Heart left ventricle (tissue), 16 donors: Measurements from ENCODE around the gene WAC. TPM values are rescaled to one million over a fixed set of nuclear protein-coding genes. Genes with fewer than 3 reads are reported as not detected.
"Not testable (repeated sequence)": the region's sequence is repeated elsewhere in the genome, so short reads cannot be mapped to it uniquely, and the experiment has no call there.

Experiments
- ATAC-seq, 4 donors: fragments of 200-7000 bp; cut with Tn5 transposase; one replicate each; pipeline ENCODE4 v1.9.1; 2020 to 2022; ENCODE audit warnings: moderate library complexity in 4 of 4, mild to moderate bottlenecking in 3 of 4, moderate number of reproducible peaks in 1 of 4
- DNase-seq, 5 donors: peaks; one replicate each; pipeline ENCODE4 v3.0.0-alpha.2; 2020
- H3K27ac ChIP-seq, 12 donors: fragments of 200-600 bp; sonication (generic) in 4 of 12; one replicate each; pipeline versions ENCODE4 v1.5.0 to v1.8.0; 2016 to 2022; ENCODE audit warnings: mild to moderate bottlenecking in 2 of 12
- H3K27me3 ChIP-seq, 9 donors: fragments of 200-600 bp; sonication (generic) in 2 of 9; one replicate each; pipeline versions ENCODE4 v1.5.1 to v1.8.0; 2016 to 2022; ENCODE audit warnings: mild to moderate bottlenecking in 3 of 9
- H3K36me3 ChIP-seq, 9 donors: fragments of 200-600 bp; sonication (generic) in 2 of 9; one replicate each; pipeline versions ENCODE4 v1.5.0 to v1.8.0; 2018 to 2022; ENCODE audit warnings: mild to moderate bottlenecking in 2 of 9
- H3K4me1 ChIP-seq, 12 donors: fragments of 200-600 bp; sonication (generic) in 4 of 12; one replicate each; pipeline versions ENCODE4 v1.5.0 to v1.8.0; 2016 to 2022; ENCODE audit warnings: mild to moderate bottlenecking in 3 of 12
- H3K4me3 ChIP-seq, 12 donors: fragments of 200-600 bp; sonication (generic) in 4 of 12; one replicate each; pipeline versions ENCODE4 v1.5.0 to v1.8.0; 2017 to 2022; ENCODE audit warnings: mild to moderate bottlenecking in 9 of 12, moderate library complexity in 4 of 12
- H3K9me3 ChIP-seq, 12 donors: fragments of 200-600 bp; sonication (generic) in 4 of 12; one replicate each; pipeline versions ENCODE4 v1.5.0 to v1.8.0; 2016 to 2022; ENCODE audit warnings: mild to moderate bottlenecking in 1 of 12
- CTCF ChIP-seq, 12 donors: fragments of 200-600 bp; sonication (generic) in 4 of 12; IDR thresholded peaks; one replicate each; pipeline versions ENCODE4 v1.5.0 to v1.8.0; 2018 to 2022; ENCODE audit warnings: antibody characterized with exemption in 12 of 12, mild to moderate bottlenecking in 5 of 12
- POLR2A ChIP-seq, 2 donors: fragments of 450-650 bp; IDR thresholded peaks; one replicate each; pipeline ENCODE4 v1.6.1; 2017; ENCODE audit warnings: antibody characterized with exemption in 2 of 2, mild to moderate bottlenecking in 2 of 2, moderate library complexity in 2 of 2
- WGBS, 4 donors: extraction: QIAGEN DNeasy Blood & Tissue Kit in 2 of 4; methylation state at CpG; one replicate each; pipeline versions ENCODE4 v1.1.5 to v1.1.7; 2013 to 2018; 5-methylcytosine and 5-hydroxymethylcytosine counted together
- intact Hi-C, 10 donors: fragments of 100-400 bp; cut with DNase I; formaldehyde crosslinking; loops; one replicate each; pipeline versions ENCODE4 v1.11.1 to v1.14.2; 2022
- polyA plus RNA-seq, 2 donors: library from polyadenylated mRNA; stranded (reverse); fragments of 200-250 nt; gene quantifications; one replicate each; pipeline ENCODE4 v1.2.3, GENCODE V29; 2013
- total RNA-seq, 9 donors: library from RNA; depleted of rRNA in 2 of 9; stranded (reverse); fragments of >200 nt in 2 of 9; fragmentation: NEBNext Ultra II Directional in 3 of 9; extraction: Animal tissue kit (Norgen Biotek cat#: 25700) in 3 of 9; gene quantifications; one replicate each; pipeline versions ENCODE4 v1.1.0 to v1.2.4, GENCODE V29; 2016 to 2023
- donor health status: ischemic (EF 13 %, LVEDD 7.1; RV severe dilation, severe dysfunction).
- donor health status: healthy with polysubstance abuse.
- donor health status: DM: no; HTN: yes; CAD: no.
- donor health status: DM: no; HTN: no; CAD: no.
- donor health status: ischemic (EF 25% LVEDD 6.9; RV normal size, moderate dysfunction).
- donor health status: ischemic (EF 25% LVEDD 5.7; RV mildly dilated, moderate dysfunction).
- donor health status: healthy.
- donor health status: DM: yes; HTN: yes; CAD: no.
- donor health status: ischemic (EF 35%, LVEDD 5.7; RV mildly dilated, moderate dysfunction).
- donor health status: nonischemic (EF 11% LVEDD 7.7; RV severe dilation, severe dysfunction).
- donor health status: DM: yes; HTN: yes; CAD: no.
- donor health status: PGD.
- donor health status: ischemic (EF 29% LVEDD 5.4; RV normal size, mild dysfunction).
- donor health status: nonischemic (EF 23%, LVEDD 6.1; RV moderate dilation, normal function).

Gene WAC
- total and polyA plus RNA-seq, 11 donors, result 16.8 to 124 (median 103) TPM

- Histone ChIP-seq H3K36me3 (peaks cover 0 to 57% (median 6%) of the 10 kb centered on the region in 9 donors), H3K27me3 (no peaks in the 10 kb centered on the region)
- 7 to 33% (median 28%) methylated on average over 1 of the region's 1 CpG for WGBS, 4 donors
Measured at GRCh38 chr10:28566458-28567015, 33.6 kb downstream of the WAC start.

GRCh38 chr10:28569506-28570159 is 36.7 kb downstream of the WAC start:
- Histone ChIP-seq H3K36me3 (peaks cover 0 to 50% (median 12%) of the 10 kb centered on the region in 9 donors), H3K4me3 (no peak overlapping the region), H3K9me3 (no peaks in the 10 kb centered on the region), H3K27me3 (no peaks in the 10 kb centered on the region), H3K4me1 (peaks cover 0 to 89% (median 61%) of the 10 kb centered on the region in 12 donors), H3K27ac (no peak overlapping the region)
- WGBS, 4 donors, result 29 to 39% (median 31%) methylated on average over 3 of the region's 3 CpGs
- intact Hi-C loops, result loop anchor here in 1 of 10 donors (10.0 kb wide), 1 partner anchor 135 kb away; no protein-coding TSS in a partner anchor
- ATAC-seq (no peak), DNase-seq (no peak)
- TF ChIP-seq POLR2A (IDR thresholded peaks at IDR 0.05) (no peak), CTCF (IDR thresholded peaks at IDR 0.05) (no peak)

More at GRCh38 chr10:28566458-28567015, 33.6 kb downstream of the WAC start:
- no peak for DNase-seq
- TF ChIP-seq CTCF (IDR thresholded peaks at IDR 0.05), result no peak
- TF ChIP-seq POLR2A (IDR thresholded peaks at IDR 0.05), result no peak
- Histone ChIP-seq H3K27ac (peak overlapping the region in 1 of 12 donors; percentile 16), H3K9me3 (no peaks in the 10 kb centered on the region), H3K4me3 (no peak overlapping the region), H3K4me1 (peaks cover 0 to 81% (median 51%) of the 10 kb centered on the region in 12 donors)
- intact Hi-C loops, result loop anchor here in 1 of 10 donors (10.0 kb wide), 1 partner anchor 132 kb away; no protein-coding TSS in a partner anchor
- peak in 2 of 4 donors; percentile 8 to 36 for ATAC-seq

- no peaks in the 10 kb centered on the region for H3K27me3 ChIP-seq
- WGBS, 4 donors, result 39 to 55% (median 49%) methylated on average over 1 of the region's 1 CpG
- DNase-seq (no peak), ATAC-seq (no peak)
- H3K4me1 ChIP-seq, result peaks cover 0 to 88% (median 57%) of the 10 kb centered on the region in 12 donors
- H3K27ac ChIP-seq, result no peak overlapping the region
- no peaks in the 10 kb centered on the region for H3K9me3 ChIP-seq
- intact Hi-C loops, result no loop called here
- H3K36me3 ChIP-seq, result peaks cover 0 to 41% (median 7%) of the 10 kb centered on the region in 9 donors
- TF ChIP-seq CTCF (IDR thresholded peaks at IDR 0.05) (no peak), POLR2A (IDR thresholded peaks at IDR 0.05) (no peak)
- H3K4me3 ChIP-seq, result no peak overlapping the region
Measured at GRCh38 chr10:28570598-28570997, 37.7 kb downstream of the WAC start.

GRCh38 chr10:28571265-28571664 is 38.3 kb downstream of the WAC start:
- intact Hi-C loops, result no loop called here
- ATAC-seq (no peak), DNase-seq (no peak)
- H3K27me3 ChIP-seq, result no peaks in the 10 kb centered on the region
- TF ChIP-seq POLR2A (IDR thresholded peaks at IDR 0.05) (no peak), CTCF (IDR thresholded peaks at IDR 0.05) (no peak)
- peaks cover 0 to 88% (median 57%) of the 10 kb centered on the region in 12 donors for H3K4me1 ChIP-seq
- peaks cover 0 to 41% (median 7%) of the 10 kb centered on the region in 9 donors for H3K36me3 ChIP-seq
- H3K27ac ChIP-seq, result no peak overlapping the region
- H3K4me3 ChIP-seq, result no peak overlapping the region
- no peaks in the 10 kb centered on the region for H3K9me3 ChIP-seq
- 83 to 97% (median 90%) methylated on average over 6 of the region's 6 CpGs for WGBS, 4 donors

GRCh38 chr10:28574214-28574613 is 41.3 kb downstream of the WAC start:
- WGBS, 4 donors, result 92 to 97% (median 93%) methylated on average over 10 of the region's 10 CpGs

More at GRCh38 chr10:28574214-28574613, 41.3 kb downstream of the WAC start:
- intact Hi-C loops, ATAC-seq, H3K9me3 ChIP-seq, H3K27ac ChIP-seq, DNase-seq, H3K4me3 ChIP-seq, H3K27me3 ChIP-seq: not testable (repeated sequence)
- Histone ChIP-seq H3K36me3 (peaks cover 0 to 31% (median 7%) of the 10 kb centered on the region in 9 donors), H3K4me1 (peaks cover 0 to 92% (median 62%) of the 10 kb centered on the region in 12 donors)
